SKM-1 (cell line): ENCODE data around the gene EHMT1.

Experiments used
- DNase-seq: peaks from one replicate; lab custom pipeline; 2025; ENCODE audit not compliant: unreplicated experiment; lab: John Stamatoyannopoulos, UW

The EHMT1 gene

GRCh38 chr9:137817236-137818200, 198.7 kb downstream of the EHMT1 start:
- no peak for DNase-seq

- no peak for DNase-seq
Measured at GRCh38 chr9:137818286-137818685, 199.5 kb downstream of the EHMT1 start.

- DNase-seq = no peak
Measured at GRCh38 chr9:137820161-137820855, 201.5 kb downstream of the EHMT1 start.

- no peak for DNase-seq
Measured at GRCh38 chr9:137823986-137824771, 205.4 kb downstream of the EHMT1 start.

- DNase-seq = no peak
Measured at GRCh38 chr9:137825324-137825989, 206.7 kb downstream of the EHMT1 start.

- no peak for DNase-seq
Measured at GRCh38 chr9:137827908-137828526, 209.2 kb downstream of the EHMT1 start.

GRCh38 chr9:137828527-137829259, 209.9 kb downstream of the EHMT1 start:
- no peak for DNase-seq

- DNase-seq = no peak
Measured at GRCh38 chr9:137829260-137829996, 210.6 kb downstream of the EHMT1 start.

- DNase-seq = no peak
Measured at GRCh38 chr9:137832191-137832700, 213.4 kb downstream of the EHMT1 start.

- DNase-seq = no peak
Measured at GRCh38 chr9:137832830-137833590, 214.2 kb downstream of the EHMT1 start.

GRCh38 chr9:137833721-137834613, 215.2 kb downstream of the EHMT1 start:
- no peak for DNase-seq

- no peak for DNase-seq
Measured at GRCh38 chr9:137834846-137835546, 216.2 kb downstream of the EHMT1 start.

GRCh38 chr9:137836151-137836830, 217.5 kb downstream of the EHMT1 start:
- no peak for DNase-seq

- no peak for DNase-seq
Measured at GRCh38 chr9:137836831-137837241, 218.0 kb downstream of the EHMT1 start.

- no peak for DNase-seq
Measured at GRCh38 chr9:137837345-137838278, 218.8 kb downstream of the EHMT1 start.
